Stomach (tissue), 4 donors: Measurements from ENCODE around the gene GPC2.

Experiments
- CTCF ChIP-seq, 7 experiments: fragments of 450-650 bp in 4 of 7; fragments of 200-600 bp in 3 of 7; sonication (generic) in 3 of 7; IDR thresholded peaks; one replicate each; pipeline ENCODE4 v1.5.1; 2016 to 2019; ENCODE audit warnings: antibody characterized with exemption in 7 of 7, control low read depth in 2 of 7, mild to moderate bottlenecking in 1 of 7
- EP300 ChIP-seq: sonication (generic); formaldehyde crosslinking; IDR thresholded peaks from one replicate; pipeline ENCODE4 v1.6.1; 2017; ENCODE audit warnings: antibody characterized with exemption
- POLR2A ChIP-seq, 4 donors: fragments of 450-650 bp; IDR thresholded peaks; one replicate each; pipeline ENCODE4 v1.6.1; 2016; ENCODE audit warnings: antibody characterized with exemption in 4 of 4, control low read depth in 2 of 4, mild to moderate bottlenecking in 1 of 4, moderate library complexity in 1 of 4
- POLR2AphosphoS5 ChIP-seq, 3 donors: sonication (generic); formaldehyde crosslinking; IDR thresholded peaks; one replicate each; pipeline ENCODE4 v1.6.1; 2016; ENCODE audit warnings: antibody characterized with exemption in 3 of 3

GRCh38 chr7:100221767-100222444 lies 44.7 kb upstream of the GPC2 start:
- TF ChIP-seq CTCF (IDR thresholded peaks at IDR 0.05) (no peak), POLR2A (IDR thresholded peaks at IDR 0.05) (no peak), POLR2AphosphoS5 (IDR thresholded peaks at IDR 0.05) (no peak), EP300 (no peak)
